Measurements from ENCODE around the gene MTIF2.
"Not testable (repeated sequence)": the region's sequence is repeated elsewhere in the genome, so short reads cannot be mapped to it uniquely, and the experiment has no call there.

Gene MTIF2, protein sequence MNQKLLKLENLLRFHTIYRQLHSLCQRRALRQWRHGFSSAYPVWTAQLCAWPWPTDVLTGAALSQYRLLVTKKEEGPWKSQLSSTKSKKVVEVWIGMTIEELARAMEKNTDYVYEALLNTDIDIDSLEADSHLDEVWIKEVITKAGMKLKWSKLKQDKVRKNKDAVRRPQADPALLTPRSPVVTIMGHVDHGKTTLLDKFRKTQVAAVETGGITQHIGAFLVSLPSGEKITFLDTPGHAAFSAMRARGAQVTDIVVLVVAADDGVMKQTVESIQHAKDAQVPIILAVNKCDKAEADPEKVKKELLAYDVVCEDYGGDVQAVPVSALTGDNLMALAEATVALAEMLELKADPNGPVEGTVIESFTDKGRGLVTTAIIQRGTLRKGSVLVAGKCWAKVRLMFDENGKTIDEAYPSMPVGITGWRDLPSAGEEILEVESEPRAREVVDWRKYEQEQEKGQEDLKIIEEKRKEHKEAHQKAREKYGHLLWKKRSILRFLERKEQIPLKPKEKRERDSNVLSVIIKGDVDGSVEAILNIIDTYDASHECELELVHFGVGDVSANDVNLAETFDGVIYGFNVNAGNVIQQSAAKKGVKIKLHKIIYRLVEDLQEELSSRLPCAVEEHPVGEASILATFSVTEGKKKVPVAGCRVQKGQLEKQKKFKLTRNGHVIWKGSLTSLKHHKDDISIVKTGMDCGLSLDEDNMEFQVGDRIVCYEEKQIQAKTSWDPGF

DNA sequence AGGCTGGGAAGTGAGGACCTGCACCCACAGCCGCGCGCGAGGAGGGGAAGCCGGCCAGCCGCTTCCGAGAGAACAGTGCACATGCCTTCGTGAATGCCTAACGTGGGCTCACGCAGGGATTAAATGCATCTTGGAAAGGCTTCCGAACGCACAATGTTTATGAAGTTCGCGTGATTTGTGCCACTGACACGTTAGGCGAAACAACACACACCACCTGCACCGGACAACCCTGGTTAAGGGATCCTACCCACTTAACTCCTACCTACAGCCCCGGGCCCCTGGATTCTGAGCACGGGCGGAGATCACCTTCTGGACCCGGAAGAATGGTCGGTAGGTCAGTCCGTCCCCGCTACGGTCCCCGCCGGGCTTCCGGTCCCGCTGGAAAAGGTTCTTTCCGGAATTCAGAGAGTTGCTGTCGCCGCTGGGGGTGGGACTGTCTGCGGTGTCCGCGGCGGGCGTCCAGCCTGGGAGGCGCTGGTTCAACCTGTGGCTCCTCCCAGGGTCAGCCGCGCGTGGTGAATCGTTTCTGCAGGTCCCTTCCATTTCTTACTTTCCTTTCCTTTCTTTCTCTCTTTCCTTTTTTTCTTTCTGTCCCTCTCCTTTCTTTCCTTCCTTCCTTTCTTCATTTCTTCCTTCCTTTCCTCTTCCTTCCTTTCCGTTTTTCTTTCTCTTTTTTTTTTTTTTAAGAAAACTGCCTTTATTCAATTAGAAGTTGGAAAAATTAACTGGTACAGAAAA lies at the start of gene MTIF2:
TSS of gene MTIF2 (minus strand) at position 325 of the 738 bp plus-strand sequence. CDS start 5,373 bp downstream, outside the sequence.
- peak; percentile 96 for DNase-seq

DNA sequence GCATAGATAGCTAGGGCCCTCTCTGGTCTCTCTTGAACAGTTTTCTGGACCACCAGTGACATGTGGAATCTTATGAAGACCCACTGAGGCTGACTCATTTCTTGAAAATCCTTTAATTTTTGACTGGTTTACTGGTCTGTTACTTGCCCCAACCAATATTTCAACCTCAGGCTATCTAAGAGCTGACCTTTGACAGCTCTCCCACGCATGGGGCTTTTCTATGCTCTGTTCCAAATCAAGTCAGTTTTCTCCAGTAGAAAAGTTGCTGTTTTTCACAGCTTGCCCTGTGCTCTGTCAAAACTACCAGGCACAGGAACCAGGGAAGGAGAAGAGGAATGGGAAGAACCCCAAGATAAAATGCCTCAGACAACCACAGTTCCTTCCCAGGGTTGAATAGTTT lies 46.0 kb upstream of the MTIF2 start:
- no peak for DNase-seq

DNA sequence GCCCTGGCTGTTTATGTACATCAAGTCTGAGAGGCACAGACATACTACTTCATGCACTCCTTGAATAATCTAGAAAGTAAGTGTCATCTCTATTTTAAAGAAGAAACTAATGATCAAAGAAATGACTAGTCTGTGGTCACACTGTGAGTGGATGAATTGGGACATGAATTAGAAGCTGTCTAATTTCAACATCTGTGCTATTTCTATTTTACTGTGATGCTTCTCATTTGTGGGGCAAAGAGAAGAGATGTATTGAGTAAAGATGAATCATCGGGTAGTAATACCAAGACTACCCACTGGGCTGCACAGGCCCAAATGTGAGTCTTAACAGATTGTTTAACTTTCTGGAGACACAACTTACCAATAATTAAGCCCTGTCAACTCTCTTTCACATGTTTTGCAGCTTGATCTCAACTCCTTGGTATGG lies 42.4 kb upstream of the MTIF2 start:
- peak; percentile 39 for DNase-seq

DNA sequence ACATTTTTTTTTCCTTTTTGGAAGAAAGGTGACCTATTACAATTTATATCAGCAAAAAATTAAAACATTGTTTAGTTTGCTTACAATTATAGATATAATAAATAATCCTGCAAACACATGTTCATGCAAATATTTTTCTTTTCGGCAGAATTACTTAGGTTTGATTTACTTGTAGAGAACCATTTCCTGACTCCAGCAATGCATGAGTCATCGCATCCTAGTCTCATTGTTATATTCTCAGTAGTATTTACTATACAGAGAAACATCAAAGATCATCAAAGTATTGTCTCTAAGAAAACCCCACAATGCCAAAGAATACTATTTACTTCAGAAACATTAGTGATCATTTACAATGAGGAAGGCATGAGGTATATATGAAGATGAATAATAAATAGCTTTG lies 40.4 kb upstream of the MTIF2 start:
- DNase-seq, result no peak

DNA sequence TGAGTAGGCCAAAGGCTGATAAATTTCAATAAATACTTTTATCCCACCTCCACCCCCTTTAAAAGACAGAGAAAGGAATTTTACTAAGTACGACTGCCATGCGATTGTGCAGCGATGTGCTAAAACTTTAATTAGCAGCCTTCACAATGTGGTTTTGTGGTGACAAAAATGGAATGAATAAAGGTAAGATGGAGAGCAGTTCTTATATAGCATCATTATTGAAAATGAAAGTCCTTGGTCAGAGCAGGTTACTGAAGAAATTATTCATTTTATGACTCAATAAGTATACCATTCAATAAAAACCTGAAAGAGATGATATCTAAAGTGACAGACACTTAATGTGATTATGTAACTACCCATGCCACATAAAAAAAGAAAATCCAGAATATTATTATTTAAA lies 33.2 kb upstream of the MTIF2 start:
- no peak for DNase-seq

DNA sequence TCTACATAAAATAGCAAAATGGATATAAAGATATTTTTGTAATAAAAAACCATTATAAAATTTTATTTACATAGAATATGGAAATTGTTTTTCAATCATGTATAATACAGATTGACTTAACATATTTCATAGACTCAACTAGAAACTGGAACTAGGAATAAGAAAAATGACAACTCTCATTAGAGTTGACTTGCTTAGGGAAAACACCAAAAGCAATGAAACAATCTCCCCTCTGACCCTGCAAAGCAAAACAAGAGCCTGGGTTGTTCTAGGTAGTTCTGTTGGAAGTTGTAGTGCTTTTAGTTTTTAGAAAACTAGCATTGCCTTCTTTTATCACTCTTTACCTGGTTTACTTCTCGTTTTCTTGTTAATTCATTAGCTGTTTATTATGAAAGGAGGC lies 32.2 kb upstream of the MTIF2 start:
- no peak for DNase-seq

DNA sequence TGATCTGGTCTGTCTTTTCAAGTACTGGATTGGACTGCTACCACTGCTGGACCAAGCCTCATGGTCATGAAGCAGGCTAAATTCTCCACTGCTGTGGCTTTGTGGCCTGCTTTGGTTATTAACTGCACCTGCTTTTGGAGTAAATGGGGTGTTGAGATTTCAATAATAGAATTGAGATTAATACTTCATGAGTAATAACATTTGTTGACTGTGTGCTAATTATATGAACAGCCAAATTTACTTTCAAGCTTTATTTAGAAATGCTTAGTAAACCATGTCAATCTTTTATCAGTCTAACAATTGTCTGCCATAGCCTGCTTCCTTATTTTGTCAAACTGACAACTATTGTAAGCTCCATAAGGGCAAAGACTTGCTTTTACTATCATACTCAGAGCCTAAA lies 27.4 kb upstream of the MTIF2 start:
- no peak for DNase-seq

DNA sequence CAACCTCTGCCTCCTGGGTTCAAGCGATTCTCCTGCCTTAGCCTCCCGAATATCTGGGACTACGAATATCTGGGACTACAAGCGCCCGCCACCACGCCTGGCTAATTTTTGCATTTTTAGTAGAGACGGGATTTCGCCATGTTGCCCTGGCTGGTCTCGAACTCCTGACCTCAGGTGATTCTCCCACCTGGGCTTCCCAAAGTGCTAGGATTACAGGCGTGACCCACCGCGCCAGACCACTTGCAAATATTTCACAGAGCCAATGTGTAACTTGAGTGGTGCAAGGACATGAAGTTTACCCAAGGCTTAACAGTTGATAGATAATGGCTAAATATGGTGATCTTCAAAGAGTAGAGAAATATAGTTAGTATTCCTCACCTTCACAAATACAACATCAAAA lies 14.1 kb upstream of the MTIF2 start:
- DNase-seq, result no peak

DNA sequence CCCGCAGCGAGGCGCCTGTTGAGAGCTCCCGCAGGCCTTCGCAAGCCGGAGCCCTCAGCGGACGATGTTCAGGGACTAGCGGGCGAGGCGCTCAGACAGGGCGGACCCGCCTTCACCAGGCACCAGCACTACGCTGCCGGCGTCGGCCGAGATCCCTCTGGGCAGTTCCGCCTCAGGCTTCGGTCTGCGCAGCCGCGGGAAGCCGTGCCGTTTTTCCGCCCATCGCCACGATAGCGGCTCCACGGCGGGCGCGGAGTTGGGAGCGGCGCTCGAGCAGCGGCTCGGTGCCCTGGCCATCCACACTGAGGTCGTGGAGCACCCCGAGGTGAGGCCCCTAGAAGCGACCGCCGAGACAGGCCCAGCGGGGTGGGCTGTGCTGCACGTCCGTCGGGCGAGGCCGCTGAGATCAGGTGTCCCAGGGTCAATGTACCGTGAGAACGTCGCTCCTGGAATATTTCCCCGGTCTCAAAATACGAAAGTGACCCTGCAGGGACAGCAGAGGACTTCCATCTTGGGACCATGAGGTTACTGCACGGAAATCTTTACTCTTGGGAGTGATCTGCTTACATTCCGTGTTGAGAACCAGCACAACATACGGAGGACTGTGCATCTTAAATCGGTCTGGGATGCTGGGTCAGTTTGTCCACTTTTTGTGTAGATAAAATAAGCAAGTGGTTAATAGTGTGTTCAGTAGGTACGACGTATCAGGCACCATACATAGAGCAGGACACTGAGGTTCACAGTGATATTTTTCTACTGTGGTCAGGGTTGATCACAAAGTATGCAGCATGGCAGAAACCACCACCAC lies 13.3 kb upstream of the MTIF2 start:
- peak; percentile 90 for DNase-seq

DNA sequence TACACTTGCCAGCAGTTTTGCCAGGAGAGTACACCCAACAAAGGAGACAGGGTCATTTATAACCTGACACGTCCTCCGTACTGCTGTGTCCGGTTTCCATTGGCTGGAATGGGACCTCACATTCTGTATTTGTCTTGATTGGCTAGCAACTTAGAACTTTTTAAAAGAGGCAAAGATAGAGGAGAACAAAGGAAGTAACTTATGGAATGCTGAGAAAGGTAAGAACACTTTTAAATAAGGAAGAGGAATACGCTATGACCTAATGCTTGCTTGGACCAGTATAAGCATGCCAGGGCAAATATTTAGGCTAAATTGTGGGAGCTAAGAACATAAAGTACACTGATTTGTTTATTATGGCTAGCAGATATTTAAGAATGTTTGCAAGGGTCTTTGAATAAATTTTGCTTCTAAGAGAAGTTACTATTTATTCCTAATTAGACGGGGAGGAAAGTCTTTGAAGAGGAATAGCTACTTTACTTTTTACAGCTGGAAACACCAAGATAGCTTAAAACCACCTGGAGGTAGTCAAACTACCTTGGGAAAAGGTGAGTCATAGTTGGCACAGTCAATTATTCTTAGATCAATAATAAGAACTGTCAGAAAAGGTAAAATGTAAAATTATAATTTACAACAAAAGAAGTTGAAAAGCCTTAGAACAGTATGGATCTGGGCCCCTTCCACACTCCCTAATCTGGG lies 12.0 kb upstream of the MTIF2 start:
- not testable (repeated sequence) for DNase-seq

DNA sequence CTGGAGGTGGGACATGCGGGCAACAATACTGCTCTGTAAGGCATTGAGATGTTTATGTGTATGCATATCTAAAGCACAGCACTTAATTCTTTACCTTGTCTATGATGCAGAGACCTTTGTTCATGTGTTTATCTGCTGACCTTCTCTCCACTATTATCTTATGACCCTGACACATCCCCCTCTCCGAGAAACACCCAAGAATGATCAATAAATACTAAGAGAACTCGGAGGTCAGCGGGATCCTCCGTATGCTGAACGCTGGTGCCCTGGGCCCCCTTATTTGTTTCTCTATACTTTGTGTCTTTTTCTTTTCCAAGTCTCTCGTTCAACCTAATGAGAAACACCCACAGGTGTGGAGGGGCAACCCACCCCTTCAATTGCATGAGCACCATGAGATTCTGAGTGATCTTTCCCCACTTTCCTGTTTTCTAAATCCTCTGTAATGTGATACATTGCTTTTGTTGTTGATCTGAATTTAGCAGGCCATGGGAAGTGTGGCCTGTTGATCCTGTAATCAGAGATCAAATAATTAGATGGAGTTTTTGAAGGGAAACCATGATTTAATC lies 10.9 kb upstream of the MTIF2 start:
- DNase-seq, result not testable (repeated sequence)

DNA sequence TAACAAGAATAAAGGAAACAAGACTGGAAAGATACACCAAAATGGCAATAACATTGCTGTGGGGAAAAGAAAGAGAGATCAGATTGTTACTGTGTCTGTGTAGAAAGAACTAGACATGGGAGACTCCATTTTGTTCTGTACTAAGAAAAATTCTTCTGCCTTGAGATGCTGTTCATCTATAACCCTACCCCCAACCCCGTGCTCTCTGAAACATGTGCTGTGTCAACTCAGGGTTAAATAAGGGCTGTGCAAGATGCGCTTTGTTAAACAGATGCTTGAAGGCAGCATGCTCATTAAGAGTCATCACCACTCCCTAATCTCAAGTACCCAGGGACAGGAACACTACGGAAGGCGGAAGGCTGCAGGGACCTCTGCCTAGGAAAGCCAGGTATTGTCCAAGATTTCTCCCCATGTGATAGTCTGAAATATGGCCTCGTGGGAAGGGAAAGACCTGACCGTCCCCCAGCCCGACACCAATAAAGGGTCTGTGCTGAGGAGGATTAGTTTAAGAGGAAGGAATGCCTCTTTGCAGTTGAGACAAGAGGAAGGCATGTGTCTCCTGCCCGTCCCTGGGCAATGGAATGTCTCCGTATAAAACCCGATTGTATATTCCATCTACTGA lies 10.3 kb upstream of the MTIF2 start:
- DNase-seq, result not testable (repeated sequence)

DNA sequence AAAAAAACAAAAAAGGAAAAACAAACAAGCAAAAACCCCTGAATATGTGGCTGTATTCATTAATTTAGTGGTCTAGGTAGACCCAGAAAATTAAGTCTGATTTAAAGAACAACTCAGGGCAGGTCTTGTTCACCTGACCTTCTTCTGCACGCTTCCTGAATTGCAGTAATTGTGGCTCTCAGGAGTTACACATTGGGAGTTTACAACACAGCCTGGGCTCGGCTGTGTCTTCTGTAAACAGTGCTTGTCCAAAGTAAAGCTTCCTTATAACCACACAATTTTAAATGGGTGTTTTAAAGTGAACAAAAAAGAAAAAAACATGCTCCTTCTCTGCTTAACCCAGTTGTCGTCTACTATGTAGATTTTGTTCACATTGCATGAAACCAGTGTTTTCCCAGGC lies 8.3 kb upstream of the MTIF2 start:
- no peak for DNase-seq

DNA sequence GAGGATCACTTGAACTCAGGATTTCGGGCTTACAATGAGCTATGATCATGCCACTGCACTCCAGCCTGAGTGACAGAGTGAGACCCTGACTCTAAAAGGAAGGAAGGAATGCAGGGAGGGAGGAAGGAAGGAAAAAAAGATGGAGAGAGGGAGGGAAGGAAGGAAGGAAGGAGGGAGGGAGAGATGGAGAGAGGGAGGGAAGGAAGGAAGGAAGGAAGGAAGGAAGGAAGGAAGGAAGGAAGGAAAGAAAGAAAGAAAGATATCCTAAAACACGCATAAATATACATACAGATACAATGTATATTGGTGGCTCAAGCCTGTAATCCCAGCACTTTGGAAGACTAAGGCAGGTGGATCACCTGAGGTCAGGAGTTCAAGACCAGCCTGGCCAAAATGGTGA lies 5.3 kb upstream of the MTIF2 start:
- DNase-seq, result not testable (repeated sequence)

DNA sequence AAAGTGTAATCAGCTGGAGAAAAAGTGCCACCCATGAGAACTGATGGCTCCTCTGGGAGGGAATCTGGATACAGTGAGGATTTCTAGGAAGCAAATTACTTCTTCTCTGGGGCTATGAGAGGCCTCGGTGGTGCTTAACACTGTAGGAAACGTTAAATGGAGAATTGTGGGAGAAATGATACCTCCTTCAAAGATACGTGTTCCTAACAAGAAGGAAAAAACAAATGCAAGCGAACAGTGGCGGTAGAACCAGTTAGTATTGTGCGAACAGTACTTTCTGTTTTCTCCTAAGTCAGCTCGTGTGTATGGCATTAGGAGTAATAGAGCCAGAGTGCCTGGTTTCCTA lies 587 bp upstream of the MTIF2 start:
- DNase-seq, result no peak

DNA sequence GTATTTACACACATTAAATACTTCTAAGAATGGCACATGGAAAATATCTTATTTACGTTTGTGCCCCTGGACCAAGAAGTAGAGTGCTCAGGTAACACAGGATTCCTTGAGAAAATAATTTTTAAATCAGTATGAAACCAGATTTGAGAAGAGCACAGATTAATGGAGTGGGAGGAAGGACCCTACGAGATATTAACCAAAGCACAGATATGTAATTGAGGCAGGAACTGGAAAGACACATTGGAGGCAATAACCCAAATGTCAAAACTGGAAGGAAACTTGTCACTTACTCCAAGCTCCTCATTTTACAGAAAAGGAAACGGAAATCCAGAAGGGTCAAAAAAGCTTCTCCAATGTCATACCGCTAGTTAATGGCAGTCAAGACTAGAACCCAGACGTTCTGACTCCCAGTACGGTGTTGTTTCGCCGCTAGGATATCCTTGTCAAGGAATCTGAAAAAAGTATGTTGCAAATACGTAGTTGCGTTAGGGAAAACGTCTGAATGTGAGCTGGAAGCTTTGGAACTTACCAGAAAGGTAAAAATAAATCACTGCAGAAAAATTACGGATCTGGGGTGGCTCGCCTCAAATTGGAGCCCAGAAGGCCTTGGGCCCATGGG lies 634 bp downstream of the MTIF2 start:
- no peak for DNase-seq

DNA sequence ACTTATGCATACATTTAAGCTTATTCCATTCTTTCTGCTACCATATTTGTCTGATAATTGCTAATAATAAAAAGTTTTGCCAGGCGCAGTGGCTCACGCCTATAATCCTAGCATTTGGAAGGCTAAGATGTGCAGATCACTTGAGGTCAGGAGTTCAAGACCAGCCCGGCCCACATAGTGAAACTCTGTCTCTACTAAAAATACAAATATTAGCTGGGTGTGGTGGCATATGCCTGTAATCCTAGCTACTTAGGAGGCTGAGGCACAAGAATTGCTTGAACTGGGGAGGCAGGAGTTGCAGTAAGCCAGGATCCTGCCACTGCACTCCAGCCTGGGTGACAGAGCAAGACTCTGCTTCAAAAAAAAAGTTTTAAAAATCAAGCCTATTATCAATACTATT lies 9.4 kb downstream of the MTIF2 start:
- not testable (repeated sequence) for DNase-seq

DNA sequence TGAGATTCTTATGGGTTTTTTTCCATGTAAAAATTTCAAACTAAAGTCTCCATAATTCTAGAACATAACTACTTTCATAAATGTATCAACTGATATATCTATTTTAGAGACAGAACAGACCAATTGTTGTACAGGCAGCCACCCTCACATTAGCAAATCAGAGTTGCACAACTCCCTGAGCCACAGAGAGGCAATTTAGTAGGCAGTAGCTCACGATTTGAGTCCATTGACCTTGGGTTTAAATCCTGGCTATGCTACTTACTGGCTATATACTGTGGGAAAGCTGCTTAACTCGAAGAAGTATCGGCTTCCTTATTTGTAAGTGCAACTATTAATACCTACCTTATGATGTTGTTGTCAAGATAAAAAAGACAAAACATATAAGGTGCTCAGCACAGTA lies 16.2 kb downstream of the MTIF2 start:
- no peak for DNase-seq

DNA sequence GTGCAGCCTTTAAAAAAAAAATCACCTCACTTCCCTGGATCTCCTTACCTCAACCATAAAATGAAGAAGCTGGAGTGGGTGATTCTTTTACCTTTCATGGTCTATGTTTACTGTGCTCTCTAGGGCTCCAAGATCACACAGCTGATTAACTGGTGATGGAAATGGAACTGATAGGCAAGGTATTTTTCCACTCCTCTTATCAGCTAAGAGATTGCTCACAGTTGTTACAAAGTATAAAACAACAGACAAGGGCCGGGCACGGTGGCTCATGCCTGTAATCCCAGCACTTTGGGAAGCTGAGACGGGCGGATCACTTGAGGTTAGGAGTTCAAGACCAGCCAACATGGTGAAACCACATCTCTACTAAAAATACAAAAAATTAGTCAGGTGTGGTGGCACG lies 22.0 kb downstream of the MTIF2 start:
- no peak for DNase-seq

DNA sequence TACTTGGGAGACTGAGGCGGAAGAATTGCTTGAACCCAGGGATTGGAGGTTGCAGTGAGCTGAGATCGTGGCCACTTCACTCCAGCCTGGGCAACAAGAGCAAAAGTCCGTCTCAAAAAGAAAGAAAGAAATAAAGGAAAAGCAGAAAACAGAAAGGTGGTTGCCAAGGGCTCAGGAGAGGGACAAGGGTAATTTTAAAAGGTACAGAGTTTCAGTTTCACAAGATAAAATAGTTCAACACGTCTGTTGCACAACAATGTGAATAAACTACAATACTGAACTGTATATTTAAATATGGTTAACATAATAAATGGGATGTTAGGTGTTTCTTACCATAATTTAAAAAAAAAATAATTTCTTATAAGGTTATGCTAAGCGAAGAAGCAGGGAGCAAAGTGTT lies 23.6 kb downstream of the MTIF2 start:
- no peak for DNase-seq

DNA sequence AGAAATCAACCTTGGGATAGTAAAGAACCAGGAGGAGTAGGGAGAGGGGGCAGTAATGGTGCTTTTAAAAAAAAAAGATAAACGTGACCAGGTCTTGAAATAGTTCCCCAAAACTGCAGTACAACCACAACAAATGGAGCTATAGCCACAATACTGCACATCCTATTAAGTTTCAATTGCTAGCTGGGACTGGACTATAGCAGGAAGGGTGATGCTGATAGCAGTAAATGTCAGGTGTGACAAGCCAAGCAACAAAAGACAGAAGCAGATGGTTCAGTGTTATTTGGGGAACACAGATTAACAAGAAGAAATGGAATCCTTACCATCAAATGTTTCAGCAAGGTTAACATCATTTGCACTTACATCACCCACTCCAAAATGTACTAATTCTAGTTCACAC lies 26.4 kb downstream of the MTIF2 start:
- DNase-seq, result no peak

Data from stimulated activated CD8-positive, alpha-beta memory T cell treated with anti-CD3 and anti-CD28 coated beads, Interleukin-4, amount 100 ng/mL, for 48 hours (primary cell).